GM19238 (cell line): ENCODE measurements around the gene OR10V1.
"Not testable (repeated sequence)": the region's sequence is repeated elsewhere in the genome, so short reads cannot be mapped to it uniquely, and the experiment has no call there.

ENCODE experiments used
- DNase-seq: peaks from one replicate; pipeline ENCODE4 v3.0.0; 2011; ENCODE audit warnings: low spot score; ENCODE audit not compliant: insufficient read length

OR10V1 gene

DNA sequence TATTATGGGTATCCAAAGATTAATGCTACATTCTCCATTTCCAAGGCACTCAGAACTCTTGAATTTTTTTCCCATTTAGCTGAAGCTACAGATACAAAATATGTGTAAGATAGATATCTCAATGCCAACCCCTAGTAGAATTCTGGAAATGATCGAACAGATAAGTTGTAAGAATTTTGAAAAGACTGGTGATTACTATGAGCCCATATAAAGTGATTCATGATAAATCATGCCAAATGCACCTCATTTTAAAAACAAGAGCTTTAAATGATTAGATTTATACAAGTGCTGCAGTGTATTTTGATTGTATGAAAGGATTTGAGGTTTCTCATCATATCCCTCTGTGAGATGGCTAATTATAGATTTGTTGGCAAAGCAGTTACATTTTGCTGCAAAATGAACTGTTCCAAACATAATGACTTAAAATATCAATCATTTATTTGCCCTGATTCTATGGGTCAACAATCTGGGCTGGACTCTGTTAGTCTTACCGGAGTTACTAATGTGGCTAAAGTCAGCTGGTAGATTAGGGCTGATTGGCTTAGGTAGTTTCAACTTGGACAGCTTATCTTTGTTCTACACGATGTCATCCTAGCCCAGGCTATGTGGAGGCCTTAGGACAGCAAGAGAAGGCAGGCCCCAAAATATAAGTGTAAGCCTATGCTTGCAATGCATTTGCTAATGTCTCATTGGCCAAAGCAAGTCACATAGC is 3.4 kb downstream of the OR10V1 start:
- DNase-seq = no peak

DNA sequence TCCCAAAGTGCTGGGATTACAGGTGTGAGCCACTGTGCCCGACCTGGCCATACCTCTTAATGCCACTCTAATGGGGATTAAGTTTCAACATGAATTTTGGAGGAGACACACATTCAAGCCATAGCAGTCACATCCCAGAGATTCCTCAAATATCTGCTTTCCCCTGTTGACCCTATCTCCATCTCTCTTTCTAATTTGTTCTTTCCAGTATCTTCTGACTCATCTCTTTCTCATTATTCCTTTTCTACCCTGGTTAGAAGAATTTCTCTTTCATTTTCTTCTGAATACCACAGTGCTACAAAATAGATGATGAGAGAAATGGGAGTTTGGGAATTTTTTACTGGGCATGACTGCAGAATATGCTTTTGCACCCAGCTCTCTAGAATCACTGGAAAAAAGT is 5.1 kb downstream of the OR10V1 start:
- no peak for DNase-seq

DNA sequence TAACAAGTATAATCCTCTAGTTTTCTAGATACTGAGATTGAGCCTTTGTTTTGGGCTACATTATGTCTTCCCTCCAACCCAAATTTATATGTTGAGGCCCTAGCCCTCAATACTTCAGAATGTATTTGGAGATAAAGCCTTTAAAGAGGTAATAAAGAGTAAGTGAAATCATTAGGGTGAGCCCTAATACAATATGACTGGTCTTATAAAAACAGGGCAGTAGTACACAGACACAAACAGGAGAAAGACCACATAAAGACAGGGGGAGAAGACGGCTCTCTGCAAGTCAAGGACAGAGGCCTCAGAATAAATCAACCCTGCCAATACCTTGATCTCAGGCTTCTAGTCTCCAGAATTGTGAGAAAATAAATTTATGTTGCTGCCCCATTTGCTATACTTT is 6.3 kb downstream of the OR10V1 start:
- no peak for DNase-seq

DNA sequence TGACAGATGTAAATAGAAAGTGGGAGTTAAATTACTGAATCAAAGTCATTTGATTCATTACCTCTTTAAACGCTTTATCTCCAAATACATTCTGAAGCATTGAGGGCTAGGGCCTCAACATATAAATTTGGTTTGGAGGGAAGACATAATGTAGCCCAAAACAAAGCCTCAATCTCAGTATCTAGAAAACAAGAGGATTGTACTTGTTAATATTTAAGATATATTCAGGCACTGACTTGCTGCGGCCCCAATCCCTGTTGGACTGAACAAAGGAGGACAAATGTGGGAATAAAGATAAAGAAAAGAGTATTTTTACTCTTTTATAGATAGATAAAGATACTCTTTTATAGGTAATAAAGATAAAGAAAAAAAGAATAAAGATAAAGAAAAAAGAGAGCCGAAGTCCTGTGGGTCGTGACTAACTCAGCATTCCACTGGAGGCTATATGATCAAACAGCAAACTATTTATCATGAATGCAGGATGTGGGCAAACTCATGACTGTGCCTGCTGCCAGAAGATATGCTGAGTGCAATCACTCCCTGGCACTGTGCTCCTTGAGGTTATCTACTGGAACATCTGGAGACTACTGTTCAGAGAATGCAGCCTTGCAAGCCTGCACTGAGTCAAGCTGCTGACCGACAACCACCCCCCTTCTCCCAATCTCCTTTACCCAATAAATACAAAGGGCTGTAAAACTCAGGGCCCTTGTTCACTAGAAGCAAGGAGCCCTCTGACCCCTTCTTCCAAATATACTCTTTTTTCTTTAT is 6.9 kb downstream of the OR10V1 start:
- no peak for DNase-seq

DNA sequence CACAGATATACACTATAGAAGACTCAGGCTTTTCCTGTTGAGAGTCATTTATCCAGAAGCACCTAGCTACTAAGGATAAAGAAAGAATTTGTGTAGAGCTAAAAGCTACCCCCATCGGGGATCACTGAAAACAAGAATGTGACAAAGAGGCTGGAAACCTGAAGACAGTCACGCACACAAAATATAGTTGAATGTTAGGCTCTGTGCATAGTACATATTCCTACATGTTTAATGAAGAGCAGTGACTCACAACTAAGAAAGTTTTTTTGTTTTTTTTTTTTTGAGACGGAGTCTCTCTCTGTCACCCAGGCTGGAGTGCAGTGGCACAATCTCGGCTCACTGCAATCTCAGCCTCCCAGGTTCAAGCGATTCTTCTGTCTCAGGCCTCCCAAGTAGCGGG is 8.4 kb downstream of the OR10V1 start:
- DNase-seq = no peak

DNA sequence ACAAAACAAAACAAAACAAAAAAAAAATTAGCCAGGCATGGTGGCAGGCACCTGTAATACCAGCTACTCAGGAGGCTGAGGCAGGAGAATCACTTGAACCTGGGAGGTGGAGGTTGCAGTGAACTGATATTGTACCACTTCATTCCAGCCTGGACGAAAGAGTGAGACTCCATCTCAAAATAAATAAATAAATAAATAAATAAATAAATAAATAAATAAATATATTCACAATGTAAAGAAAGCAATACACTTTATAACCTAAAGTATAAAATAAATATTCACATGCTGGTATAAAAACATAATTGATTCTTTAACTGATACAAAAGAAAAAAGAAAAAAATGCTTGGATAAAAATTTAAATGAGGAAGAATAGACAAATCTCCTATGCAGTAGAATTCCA is 10.1 kb downstream of the OR10V1 start:
- DNase-seq = not testable (repeated sequence)

DNA sequence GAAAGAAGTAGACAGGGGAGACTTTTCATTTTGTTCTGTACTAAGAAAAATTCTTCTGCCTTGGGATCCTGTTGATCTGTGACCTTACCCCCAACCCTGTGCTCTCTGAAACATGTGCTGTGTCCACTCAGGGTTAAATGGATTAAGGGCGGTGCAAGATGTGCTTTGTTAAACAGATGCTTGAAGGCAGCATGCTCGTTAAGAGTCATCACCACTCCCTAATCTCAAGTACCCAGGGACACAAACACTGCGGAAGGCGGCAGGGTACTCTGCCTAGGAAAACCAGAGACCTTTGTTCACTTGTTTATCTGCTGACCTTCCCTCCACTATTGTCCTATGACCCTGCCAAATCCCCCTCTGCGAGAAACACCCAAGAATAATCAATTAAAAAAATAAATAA is 13.5 kb downstream of the OR10V1 start:
- DNase-seq = not testable (repeated sequence)

DNA sequence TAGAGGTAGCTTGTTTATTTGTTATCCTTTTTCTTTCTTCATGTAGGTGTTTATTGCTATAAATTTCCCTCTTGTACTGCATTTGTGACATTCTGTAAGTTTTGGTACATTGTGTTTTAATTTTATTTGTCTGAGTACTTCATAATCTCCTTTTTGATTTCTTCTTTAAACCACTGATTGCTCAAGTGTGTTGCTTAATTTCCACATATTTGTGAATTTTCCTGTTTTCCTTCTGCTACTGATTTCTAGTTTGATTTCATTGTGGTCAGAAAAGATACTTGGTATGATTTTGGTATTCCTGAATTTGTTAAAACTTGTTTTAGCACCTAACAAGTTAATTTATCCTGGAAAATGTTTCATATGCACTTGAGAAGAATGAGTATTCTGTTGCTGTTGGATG is 15.1 kb downstream of the OR10V1 start:
- DNase-seq = no peak

DNA sequence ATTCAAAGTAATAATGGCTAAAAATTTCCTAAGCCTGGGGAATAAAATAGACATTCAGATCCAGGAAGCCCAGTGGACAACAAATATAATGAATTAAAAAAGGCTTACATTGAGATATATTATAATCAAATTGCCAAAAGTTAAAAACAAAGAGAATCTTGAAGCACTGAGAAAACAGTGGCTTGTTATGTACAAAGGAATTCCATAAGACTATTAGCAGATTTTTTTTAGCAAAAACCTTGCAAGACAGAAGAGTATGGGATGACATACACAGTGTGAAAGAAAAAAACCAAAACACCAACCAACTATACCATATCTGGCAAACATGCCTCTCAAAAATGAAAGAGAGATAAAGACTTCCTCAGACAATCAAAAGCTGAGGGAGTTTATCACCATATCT is 20.7 kb downstream of the OR10V1 start:
- DNase-seq = no peak

DNA sequence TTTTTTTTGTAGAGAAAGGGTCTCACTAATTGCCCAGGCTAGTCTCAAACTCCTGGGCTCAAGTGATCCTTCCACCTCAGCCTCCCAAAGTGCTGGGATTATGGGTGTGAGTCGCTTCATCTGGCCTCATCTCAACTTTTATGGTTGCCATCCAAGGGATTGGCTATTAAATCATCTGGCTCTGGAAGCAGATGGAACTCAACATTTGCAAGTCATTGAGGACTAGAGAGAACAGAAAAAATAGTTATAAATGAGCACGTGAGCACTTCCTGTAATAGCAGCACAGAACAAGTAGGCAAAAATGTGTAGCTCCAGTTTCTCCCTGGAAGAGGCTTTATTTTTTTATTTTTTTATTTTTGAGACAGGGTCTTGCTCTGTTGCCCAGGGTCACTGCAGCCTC is 22.5 kb downstream of the OR10V1 start:
- DNase-seq = no peak

DNA sequence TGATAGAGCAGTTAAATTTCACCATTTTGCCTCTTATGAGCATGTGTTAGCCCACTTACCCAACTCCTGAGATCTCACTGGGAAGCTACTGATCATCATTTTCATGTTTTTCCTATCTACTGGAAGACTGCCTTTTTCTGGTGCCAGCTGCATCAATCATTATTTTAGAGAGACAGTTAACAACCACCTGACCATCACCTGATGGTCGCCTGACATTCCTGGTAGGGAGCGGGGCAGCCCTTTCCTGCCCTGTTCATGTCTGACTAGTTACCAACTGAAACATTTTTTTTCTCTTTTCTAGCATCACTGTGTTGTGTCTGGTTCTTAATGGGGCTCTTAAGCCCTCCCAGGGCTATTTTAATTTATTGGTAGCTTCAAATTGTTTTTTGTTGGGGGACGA is 24.6 kb downstream of the OR10V1 start:
- no peak for DNase-seq

DNA sequence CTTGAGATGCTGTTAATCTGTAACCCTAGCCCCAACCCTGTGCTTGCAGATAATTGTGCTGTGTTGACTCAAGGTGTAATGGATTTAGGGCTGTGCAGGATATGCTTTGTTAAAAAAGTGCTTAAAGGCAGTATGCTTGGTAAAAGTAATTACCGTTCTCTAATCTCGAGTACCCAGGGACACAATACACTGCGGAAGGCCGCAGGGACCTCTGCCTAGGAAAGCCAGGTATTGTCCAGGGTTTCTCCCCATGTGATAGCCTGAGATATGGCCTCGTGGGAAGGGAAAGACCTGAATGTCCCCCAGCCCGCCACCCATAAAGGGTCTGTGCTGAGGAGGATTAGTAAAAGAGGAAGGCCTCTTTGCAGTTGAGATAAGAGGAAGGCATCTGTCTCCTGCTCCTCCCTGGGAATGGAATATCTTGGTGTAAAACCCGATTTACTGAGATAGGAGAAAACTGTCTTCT is 32.4 kb downstream of the OR10V1 start:
- DNase-seq = not testable (repeated sequence)

DNA sequence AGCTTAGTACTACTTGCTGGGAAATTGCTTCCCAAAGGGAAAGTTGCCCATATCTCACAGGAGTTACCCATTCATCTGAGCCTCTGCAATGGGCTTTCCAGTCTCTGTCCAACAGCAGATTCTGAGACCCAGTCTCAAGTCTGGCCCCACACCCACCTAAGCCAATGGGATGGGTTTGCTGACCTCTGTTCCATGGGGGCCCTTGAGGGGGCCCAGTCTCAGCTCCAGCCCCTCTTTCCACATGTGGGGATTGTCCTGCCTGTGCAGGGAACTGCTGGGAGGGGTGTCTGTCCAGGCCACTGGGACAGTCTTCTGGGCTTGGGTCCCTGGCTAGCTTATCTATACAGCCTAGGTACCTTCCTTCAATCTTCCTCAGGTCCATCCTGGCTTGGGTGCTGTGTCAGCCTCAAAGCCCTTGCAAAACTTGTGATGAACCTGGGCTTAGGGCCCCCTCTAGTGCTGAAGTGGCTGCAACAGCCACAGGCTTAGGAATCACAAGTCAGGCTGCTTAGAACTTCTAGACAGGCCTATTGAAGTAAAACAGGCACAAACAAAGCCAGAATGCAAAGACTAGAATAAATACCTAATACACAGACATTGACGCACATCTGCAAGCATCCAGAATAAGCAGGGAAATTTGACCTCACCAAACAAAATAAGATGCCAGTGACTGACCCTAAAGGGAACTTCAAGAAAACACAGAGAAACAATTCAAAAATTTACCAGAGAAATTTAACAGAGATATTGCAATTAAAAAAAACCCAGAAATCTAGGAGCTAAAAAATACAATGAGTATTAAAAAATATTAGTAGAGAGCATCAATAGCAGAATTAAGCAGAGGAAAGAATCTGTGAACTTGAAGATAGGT is 33.1 kb downstream of the OR10V1 start:
- DNase-seq = peak; percentile 11

DNA sequence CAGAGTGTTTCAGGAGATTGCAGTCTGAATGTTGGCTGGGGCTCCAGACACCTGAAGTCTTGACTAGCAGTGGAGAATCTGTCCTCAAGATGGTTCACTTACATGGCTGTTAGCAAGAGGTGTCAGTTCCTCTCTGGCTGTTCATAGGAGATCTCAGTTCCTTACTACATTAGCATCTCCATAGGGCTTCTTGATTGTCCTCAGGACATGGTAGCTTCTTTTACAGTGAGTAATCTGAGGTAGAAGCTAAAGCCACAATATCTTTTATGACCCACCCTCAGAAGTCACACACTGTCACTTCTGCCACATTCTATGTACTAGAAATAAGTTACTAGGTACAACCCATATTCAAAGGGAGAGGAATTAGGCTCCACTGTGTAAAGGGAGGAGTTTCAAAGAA is 34.3 kb downstream of the OR10V1 start:
- no peak for DNase-seq

DNA sequence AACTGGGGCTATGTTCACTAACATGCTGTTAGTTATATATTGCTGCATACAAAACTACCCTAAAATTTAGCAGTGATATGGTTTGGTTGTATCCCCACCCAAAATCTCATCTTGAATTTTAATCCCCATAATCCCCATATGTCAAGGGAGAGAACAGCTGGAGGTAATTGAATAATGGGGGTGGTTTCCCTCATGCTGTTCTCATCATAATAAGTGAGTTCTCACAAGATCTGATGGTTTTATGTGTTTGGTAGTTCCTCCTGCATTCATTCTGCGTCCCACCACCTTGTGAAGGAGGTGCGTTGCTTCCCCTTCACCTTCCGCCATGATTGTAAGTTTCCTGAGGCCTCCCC is 34.9 kb downstream of the OR10V1 start:
- no peak for DNase-seq

DNA sequence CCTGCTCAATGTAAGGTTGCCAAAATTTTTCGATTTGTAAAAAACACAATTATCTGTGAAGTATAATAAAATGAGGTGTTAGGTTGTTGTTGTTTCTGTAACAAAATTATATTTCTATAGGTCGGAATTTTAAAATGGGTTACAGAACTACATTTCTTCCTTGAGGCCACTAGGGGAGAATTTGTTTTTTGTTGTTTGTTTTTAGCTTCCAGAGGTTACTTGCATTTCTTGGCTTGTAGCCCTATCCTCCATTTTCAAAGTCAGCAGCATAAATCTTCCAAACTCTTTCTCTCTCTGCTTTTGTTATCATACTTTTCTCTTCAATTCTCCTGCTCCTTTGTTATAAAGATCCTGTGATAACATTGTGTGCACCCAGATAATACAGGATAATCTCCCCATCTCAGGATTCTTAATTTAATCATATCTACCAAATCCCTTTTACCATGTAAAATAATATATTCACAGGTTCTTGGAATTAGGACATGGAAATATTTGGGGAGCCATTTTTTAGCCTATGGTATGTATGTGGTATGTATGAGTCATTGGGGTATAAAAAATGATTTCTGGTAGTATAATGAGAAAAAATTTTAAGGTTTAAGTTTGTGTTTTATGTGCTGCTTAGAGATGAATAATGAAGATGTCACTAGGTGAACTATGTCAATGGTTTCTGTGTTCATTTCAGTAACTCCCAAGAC is 35.4 kb downstream of the OR10V1 start:
- DNase-seq = no peak

DNA sequence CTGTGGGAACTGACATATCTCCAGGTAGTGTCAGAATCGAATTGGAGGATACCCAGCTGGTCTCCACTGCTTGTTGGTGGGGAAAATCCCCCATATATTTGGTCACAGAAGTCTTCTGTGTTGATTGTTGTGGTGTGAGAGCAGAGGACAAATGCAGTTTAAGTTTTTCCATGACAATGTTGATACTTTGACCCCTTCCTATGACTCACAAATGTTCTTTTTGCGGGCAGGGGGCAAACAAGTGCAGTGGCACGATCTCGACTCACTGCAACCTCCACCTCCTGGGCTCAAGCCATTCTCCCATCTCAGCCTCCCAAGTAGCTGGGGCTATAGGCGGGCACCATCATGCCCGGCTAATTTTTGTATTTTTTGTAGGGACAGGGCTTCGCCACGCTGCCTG is 37.4 kb downstream of the OR10V1 start:
- no peak for DNase-seq

DNA sequence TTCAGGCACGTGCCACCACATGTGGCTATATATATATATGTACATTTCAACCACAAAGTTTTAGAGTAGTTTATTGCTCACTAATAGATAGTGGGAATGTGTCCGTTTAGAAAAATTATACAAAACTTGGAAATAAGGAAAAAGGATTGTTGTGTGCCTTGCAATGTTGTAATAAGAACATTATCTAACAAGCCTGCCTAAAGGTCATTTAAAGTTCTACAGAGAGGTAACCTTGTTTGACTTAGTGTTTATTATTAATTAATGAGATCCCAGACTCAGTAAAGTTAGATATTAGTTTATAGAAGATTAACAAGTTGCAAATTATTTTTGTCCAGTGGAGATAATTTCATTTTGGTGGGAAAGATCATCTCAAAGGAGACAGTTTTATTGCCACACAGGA is 39.4 kb downstream of the OR10V1 start:
- no peak for DNase-seq

DNA sequence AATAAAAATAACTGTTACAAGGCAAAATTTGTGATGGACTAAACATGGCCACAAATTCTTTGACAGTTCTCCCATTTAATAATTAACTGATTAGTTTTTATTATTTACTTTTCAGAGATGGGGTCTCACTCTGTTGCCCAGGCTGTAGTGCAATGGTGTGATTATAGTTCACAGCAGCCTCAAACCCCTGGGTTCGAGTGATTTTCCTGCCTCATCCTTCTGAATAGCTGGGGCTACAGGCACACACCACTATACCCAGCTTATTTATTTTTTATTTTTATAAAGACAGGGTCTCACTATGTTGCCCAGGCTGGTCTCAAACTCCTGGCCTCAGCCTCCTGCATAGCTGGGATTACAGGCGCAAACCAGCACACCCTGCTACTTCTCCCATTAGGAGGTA is 40.4 kb downstream of the OR10V1 start:
- DNase-seq = no peak

DNA sequence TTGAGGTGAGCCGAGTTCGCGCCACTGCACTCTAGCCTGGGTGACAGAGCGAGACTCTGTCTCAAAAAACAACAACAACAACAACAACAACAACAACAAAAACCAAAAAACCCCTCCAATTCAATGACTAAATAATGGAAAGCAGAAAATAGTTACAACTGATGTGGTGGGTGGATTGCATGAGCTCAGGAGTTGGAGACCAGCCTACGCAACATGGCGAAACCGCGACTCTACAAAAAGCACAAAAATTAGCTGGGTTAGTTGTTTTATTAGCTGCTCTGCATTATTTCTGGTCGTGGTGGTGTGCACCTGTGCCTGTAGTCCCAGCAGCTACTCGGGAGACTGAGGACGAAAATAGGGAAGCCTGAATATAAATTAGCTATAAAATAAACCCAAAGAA is 42.2 kb downstream of the OR10V1 start:
- no peak for DNase-seq

DNA sequence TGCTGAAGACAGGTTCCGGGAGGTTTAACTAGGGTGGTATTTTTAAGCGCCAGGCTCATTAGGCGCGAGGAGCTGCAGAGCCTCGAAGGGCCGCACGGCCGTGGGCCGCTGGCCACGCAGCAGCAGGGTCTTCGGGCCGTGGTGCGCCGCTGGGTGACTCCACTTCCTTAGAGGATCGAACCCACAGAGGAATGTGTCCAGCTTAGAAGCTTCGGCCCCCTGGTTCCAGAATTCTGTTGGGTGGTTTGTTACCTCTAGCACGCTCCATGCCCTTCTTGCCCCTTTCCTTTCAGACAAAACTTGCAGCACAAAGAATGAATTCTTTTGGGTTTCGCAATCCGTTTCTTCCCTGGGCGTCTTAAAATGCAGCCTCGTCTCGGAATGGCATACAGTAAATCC is 44.0 kb downstream of the OR10V1 start:
- peak; percentile 31 for DNase-seq
